Posterior vena cava (tissue), 2 donors: ENCODE measurements around the gene MAST3. TPM values are rescaled to one million over a fixed set of nuclear protein-coding genes. Genes with fewer than 3 reads are reported as not detected.
A peak's percentile ranks its signal among the peaks of the same experiment; 100 is the strongest.

ENCODE experiments used
- DNase-seq: peaks from one replicate; pipeline ENCODE4 v3.0.0-alpha.2; 2020; ENCODE audit warnings: low spot score
- intact Hi-C, 2 donors: fragments of 100-400 bp; cut with DNase I; formaldehyde crosslinking; loops; one replicate each; pipeline versions ENCODE4 v1.14.1 to v1.14.2; 2022 to 2023
- long read RNA-seq, 2 donors: library from polyadenylated mRNA; unstranded; transcript quantifications; one replicate each; pipeline ENCODE4 v2.0.0, GENCODE V29; 2020 to 2021
- total RNA-seq, 2 donors: library from RNA; stranded (reverse); fragmentation: NEBNext Ultra II Directional; extraction: Animal tissue kit (Norgen Biotek cat#: 25700); gene quantifications; one replicate each; pipeline ENCODE4 v1.2.1, GENCODE V29; 2021
- donor health status: DM: yes; HTN: yes; CAD: no.
- donor health status: DM: yes; HTN: yes; CAD: no.

Gene MAST3
- 1 to 10 TPM; 5.6 to 7.1 TPM for total RNA-seq
- long read RNA-seq, donor 1, partial matches to known transcripts = 0 of 4 reads
- long read RNA-seq, donor 1, other reads (novel, unspliced or antisense) = 4 of 4 reads
- long read RNA-seq, donor 2, partial matches to known transcripts = 0 of 6 reads
- long read RNA-seq, donor 2, other reads (novel, unspliced or antisense) = 6 of 6 reads

DNA sequence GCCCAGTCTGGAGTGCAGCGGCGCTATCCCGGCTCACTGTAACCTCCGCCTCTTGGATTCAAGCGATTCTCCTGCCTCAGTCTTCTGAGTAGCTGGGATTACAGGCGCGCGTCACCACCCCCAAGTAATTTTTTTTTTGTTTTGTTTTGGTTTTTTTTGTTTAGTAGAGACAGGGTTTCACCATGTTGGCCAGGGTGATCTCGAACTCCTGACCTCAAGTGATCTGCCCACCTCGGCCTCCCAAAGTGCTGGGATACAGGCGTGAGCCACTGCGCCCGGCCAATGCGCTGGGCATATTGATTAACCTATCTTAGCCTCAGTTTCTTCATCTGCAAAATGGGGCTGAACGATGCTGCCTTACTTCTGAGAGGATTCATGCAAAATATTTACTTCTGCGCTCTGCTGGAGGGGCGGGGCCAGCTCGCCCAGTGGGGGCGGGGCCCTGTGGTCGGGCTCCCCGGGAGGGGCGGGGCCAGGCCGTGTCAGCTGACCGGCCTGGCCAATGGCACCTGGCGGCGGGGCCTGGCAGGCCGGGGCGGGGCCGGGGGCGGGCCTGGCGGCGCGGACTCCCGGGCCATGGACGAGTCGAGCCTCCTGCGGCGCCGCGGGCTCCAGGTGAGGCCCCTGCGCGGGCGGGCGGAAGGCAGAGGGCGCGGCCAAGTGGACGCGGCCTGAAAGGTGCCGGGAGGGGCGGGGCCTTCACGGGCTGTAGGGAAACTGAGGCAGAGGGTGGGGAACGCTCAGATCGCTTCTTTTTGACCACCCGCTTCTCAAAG lies at the start of gene MAST3:
Gene MAST3, plus strand, starts transcription at position 562 of the 776 bp plus-strand sequence. Its CDS starts 15 bp downstream, at position 577.
- intact Hi-C loops = no loop called here
- peak; percentile 95 for DNase-seq

GRCh38 chr19:18049385-18049784 lies 48.2 kb upstream of the MAST3 start:
- peak; percentile 96 for DNase-seq
- intact Hi-C loops = no loop called here

DNA sequence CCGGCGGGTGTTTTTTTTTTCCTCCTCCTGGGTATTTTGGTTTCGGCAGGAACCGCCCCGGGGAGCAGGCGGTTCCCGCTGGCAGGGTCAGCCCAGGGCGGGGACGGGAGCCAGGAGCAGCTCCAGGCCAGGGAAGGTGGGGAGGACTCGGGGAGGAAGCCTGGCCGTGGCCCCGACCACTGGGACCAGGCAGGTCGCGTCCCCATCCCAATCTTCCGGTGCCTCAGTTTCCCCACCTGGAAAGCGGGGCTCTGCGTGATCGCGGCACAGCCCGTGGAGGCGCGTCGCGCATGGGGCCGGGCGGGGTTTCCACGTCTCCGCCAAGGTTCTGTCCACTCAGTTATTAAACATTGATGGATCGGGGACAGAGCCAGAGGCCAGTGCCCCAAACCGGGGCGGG lies 45.7 kb upstream of the MAST3 start:
- intact Hi-C loops = loop anchor here in 1 of 2 donors (10.0 kb wide), 1 partner anchor 107 kb away; no protein-coding TSS in a partner anchor
- DNase-seq = no peak

- DNase-seq = no peak
- intact Hi-C loops = loop anchor here in 1 of 2 donors (10.0 kb wide), 1 partner anchor 109 kb away; no protein-coding TSS in a partner anchor
Measured at GRCh38 chr19:18053576-18054219, 43.9 kb upstream of the MAST3 start.

DNA sequence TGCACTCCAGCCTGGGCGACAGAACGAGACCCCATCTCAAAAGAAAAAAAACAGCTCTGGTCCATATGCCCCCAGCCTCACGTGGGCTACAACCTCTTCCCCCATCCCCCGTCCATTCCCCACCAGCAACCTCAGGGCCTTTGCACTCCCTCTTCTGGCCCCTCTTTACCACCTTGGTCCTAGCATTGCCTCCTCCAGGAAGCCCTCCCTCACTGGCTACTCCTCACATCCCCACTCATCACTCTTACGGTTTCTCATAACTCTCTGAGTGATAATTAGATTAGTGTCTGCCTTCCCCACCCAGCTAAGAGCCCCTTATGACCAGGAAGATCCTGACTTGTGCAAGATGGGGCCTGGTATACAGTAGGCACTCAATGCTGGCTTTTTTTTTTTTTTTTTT lies 41.6 kb upstream of the MAST3 start:
- no peak for DNase-seq
- intact Hi-C loops = loop anchor here in 1 of 2 donors (10.0 kb wide), 1 partner anchor 111 kb away; no protein-coding TSS in a partner anchor

GRCh38 chr19:18057557-18057956 lies 40.0 kb upstream of the MAST3 start:
- no peak for DNase-seq
- intact Hi-C loops = loop anchor here in 1 of 2 donors (10.0 kb wide), 1 partner anchor 113 kb away; no protein-coding TSS in a partner anchor

GRCh38 chr19:18058208-18059009 lies 39.2 kb upstream of the MAST3 start:
- DNase-seq = peak; percentile 96
- intact Hi-C loops = loop anchor here (2.0 to 10.0 kb wide), 2 partner anchors 52 to 114 kb away; no protein-coding TSS in a partner anchor

GRCh38 chr19:18059297-18059696 lies 38.3 kb upstream of the MAST3 start:
- DNase-seq = no peak
- intact Hi-C loops = loop anchor here (2.0 to 10.0 kb wide), 2 partner anchors 52 to 114 kb away; no protein-coding TSS in a partner anchor

DNA sequence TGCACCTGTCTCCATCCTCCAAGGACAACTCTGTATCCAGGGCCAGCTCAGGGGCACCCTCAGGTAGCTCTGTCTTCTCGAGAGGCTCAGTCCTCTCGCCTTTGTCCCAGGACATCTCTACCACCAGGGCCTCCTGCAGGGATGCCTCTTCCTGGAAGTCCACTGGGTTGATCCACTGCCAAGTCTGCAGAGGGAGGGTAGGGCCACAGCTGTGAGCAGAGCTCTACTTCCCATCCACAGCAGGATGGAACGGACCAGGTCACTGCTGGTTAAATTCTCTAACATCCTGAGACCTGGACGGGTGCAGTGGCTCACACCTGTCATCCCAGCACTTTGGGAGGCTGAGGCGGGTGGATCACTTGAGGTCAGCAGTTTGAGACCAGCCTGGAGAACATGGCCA lies 37.7 kb upstream of the MAST3 start:
- DNase-seq = no peak
- intact Hi-C loops = loop anchor here (2.0 to 10.0 kb wide), 2 partner anchors 53 to 115 kb away; no protein-coding TSS in a partner anchor

DNA sequence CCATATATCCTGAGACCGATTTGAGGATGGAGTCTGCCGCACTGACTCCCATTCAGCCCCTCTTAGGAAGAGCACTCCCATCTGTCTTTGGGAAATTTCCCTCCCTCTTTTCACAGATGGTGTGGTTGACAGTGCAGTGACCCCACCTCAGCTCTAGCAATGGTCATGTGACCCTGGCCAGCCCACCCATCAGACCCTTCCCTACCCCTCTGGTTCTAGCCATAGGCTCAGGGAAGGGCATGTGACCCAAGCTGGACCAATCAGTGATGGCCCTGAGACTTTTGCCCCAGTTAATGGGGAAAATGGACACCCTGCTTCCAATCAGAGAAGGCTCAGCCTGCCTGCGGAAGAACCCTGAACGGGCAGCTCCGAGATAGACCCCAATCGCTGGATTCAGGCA lies 37.1 kb upstream of the MAST3 start:
- intact Hi-C loops = loop anchor here (2.0 to 10.0 kb wide), 2 partner anchors 54 to 116 kb away; no protein-coding TSS in a partner anchor
- DNase-seq = no peak

DNA sequence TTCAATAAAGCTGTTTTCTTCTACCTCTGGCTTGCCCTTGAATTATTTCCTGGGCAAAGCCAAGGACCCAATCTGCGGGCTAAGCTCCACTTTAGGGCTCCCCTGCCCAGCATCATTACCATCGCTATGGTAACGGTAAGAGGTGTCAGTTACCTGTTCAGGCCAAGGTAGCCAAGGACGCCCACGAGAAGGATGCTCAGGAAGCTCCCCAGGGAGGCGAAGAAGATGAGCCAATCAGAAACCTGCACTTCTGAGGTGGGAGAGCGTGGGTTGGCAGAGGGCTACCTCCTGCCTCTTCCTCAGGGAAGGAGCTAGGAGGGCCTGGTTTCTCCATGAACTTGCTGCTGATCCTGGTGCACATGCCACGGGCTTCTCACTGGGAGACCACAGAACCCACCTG lies 35.5 kb upstream of the MAST3 start:
- intact Hi-C loops = loop anchor here in 1 of 2 donors (10.0 kb wide), 1 partner anchor 117 kb away; no protein-coding TSS in a partner anchor
- DNase-seq = no peak

DNA sequence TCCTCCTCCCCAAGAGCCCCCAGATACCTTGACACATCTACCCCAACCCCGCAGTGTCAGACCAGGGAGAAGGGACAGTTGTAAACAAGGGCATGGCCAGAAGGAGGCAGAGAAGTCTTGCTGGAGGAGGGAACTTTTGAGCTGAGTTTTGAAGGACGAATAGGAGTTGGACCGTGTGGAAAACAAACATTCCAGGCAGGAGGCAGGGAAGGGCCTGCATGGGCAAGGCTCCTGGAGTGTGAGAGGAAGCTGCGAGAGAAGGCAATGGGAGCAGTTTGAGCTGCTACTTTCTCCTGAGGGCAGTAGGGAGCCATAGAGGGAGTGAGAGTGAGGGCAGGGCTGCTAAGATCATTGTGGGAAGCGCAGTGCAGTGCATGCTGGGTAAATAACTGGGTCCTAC lies 34.1 kb upstream of the MAST3 start:
- intact Hi-C loops = loop anchor here in 1 of 2 donors (10.0 kb wide), 1 partner anchor 119 kb away; no protein-coding TSS in a partner anchor
- no peak for DNase-seq

DNA sequence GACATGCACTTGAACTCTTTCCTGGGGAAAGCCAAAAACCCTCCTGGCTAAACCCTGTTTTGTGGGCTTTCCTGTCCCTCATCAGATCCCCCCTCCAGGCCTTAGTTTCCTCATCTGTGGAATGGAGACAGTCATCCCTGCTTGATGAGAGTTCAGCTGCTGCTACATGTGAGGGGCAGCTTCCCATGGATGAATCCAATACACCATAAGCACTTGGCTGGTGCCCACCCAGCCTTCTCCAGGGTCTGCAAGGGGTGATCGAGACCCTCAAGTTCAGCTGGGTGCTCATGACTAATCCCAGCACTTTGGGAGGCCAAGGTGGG lies 32.4 kb upstream of the MAST3 start:
- intact Hi-C loops = loop anchor here in 1 of 2 donors (10.0 kb wide), 1 partner anchor 120 kb away; no protein-coding TSS in a partner anchor
- no peak for DNase-seq

- intact Hi-C loops = loop anchor here in 1 of 2 donors (10.0 kb wide), 1 partner anchor 124 kb away; no protein-coding TSS in a partner anchor
- no peak for DNase-seq
Measured at GRCh38 chr19:18068395-18068794, 29.2 kb upstream of the MAST3 start.

DNA sequence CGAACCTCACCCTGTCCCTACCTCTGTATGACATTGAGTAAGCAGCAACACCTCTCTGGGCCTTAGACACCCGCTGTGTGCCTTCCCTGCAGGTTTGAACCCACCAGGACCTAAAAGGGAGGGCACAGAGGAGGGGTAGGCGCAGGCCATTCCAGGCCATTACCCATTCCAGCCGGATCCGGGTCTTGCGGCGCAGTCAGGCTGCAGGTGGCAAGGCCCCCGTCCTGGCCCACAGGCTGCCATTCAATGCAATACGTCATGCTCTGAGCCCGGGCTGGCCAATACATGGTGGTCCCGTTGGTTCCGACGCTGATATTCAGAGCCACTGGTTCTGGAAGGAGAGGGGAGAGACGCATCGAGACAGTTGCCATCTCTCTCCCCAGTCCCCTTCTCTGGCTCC lies 28.2 kb upstream of the MAST3 start:
- intact Hi-C loops = loop anchor here in 1 of 2 donors (10.0 kb wide), 1 partner anchor 125 kb away; no protein-coding TSS in a partner anchor
- DNase-seq = no peak

DNA sequence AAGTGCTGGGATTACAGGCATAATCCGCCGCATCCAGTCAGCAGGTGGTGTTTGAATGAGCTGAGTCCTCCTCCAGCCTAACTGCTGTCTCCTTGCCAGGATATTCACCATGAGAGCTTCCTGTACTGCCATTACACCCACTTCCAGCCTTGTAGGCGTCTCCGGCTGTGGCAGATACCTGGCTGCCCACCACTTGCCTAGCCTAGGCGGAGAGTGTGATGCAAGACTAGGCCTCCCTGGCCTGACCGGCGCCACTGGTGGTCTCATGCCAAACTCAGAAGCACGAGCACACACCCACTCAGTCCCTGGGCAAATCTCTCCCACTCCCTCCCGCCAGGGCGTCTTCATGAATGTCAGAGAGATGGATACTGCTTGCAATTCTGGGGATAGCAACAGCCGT lies 27.4 kb upstream of the MAST3 start:
- DNase-seq = no peak
- intact Hi-C loops = no loop called here

GRCh38 chr19:18072335-18072734 lies 25.2 kb upstream of the MAST3 start:
- intact Hi-C loops = no loop called here
- DNase-seq = no peak

GRCh38 chr19:18073197-18073596 lies 24.4 kb upstream of the MAST3 start:
- intact Hi-C loops = no loop called here
- DNase-seq = no peak

GRCh38 chr19:18074192-18074591 lies 23.4 kb upstream of the MAST3 start:
- DNase-seq = no peak
- intact Hi-C loops = no loop called here
